Measurements from ENCODE around the gene AKT3. TPM values are rescaled to one million over a fixed set of nuclear protein-coding genes. Genes with fewer than 3 reads are reported as not detected.

The AKT3 gene
- total and polyA plus RNA-seq, 3 donors from 2014 or later: 32.3 to 70.9 (median 61.8) TPM

GRCh38 chr1:243727503-243728203 is 122.4 kb downstream of the AKT3 start:
- WGBS, 2 donors: 87 to 91% methylated on average over 4 of the region's 4 CpGs
- H3K4me1 ChIP-seq: peaks cover 10% of the 10 kb centered on the region
- intact Hi-C loops (cut with DNase I; ENCODE audit: low total_unique reads): no loop called here
- H3K9me3 ChIP-seq: no peaks in the 10 kb centered on the region
- no peak for DNase-seq
- no peak for TF ChIP-seq CTCF (IDR thresholded peaks at IDR 0.05)
- TF ChIP-seq POLR2A (IDR thresholded peaks at IDR 0.05): no peak
- H3K27ac ChIP-seq: no peak overlapping the region
- H3K4me3 ChIP-seq: no peak overlapping the region
- no peaks in the 10 kb centered on the region for H3K27me3 ChIP-seq
- H3K36me3 ChIP-seq (ENCODE audit: low read depth, missing control alignments): no peaks in the 10 kb centered on the region

GRCh38 chr1:243726806-243727502 is 123.1 kb downstream of the AKT3 start:
- Histone ChIP-seq H3K4me3 (no peak overlapping the region), H3K27ac (no peak overlapping the region)

DNA sequence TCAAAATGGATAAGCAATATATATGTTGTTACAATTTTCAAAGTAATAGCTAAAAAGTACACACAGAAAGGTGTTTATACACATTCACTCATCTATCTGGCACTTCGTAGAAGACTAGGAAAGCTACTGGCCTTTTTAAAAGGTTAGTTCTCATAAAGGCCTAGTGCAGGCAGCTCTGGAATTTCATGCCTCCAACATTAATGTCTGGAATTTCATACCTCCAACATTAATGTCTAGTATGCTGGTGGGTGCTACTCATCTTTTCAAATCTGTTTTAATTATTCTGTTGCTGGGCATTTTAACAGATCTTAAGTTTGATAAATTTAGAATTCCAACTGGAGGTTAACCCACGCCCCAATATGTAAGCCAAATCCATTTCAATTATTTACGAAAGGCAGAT is 124.2 kb downstream of the AKT3 start:
- Histone ChIP-seq H3K4me3 (no peak overlapping the region), H3K9me3 (no peaks in the 10 kb centered on the region), H3K4me1 (peaks cover 6% of the 10 kb centered on the region), H3K27ac (no peak overlapping the region), H3K36me3 (ENCODE audit: low read depth, missing control alignments) (no peaks in the 10 kb centered on the region), H3K27me3 (no peaks in the 10 kb centered on the region)
- DNase-seq: no peak
- TF ChIP-seq CTCF (IDR thresholded peaks at IDR 0.05): no peak
- WGBS, 2 donors: 84 to 85% methylated on average over 3 of the region's 3 CpGs
- intact Hi-C loops (cut with DNase I; ENCODE audit: low total_unique reads): no loop called here

More at GRCh38 chr1:243726806-243727502, 123.1 kb downstream of the AKT3 start:
- no peak for DNase-seq
- WGBS, 2 donors: 90 to 91% methylated on average over 2 of the region's 2 CpGs
- H3K27me3 ChIP-seq: no peaks in the 10 kb centered on the region
- intact Hi-C loops (cut with DNase I; ENCODE audit: low total_unique reads): no loop called here
- H3K4me1 ChIP-seq: peaks cover 10% of the 10 kb centered on the region
- H3K9me3 ChIP-seq: no peaks in the 10 kb centered on the region
- TF ChIP-seq CTCF (IDR thresholded peaks at IDR 0.05): no peak
- TF ChIP-seq POLR2A (IDR thresholded peaks at IDR 0.05): no peak
- H3K36me3 ChIP-seq (ENCODE audit: low read depth, missing control alignments): no peaks in the 10 kb centered on the region

GRCh38 chr1:243725075-243725474 is 125.0 kb downstream of the AKT3 start:
- peaks cover 3% of the 10 kb centered on the region for H3K4me1 ChIP-seq
- H3K36me3 ChIP-seq (ENCODE audit: low read depth, missing control alignments): no peaks in the 10 kb centered on the region
- intact Hi-C loops (cut with DNase I; ENCODE audit: low total_unique reads): no loop called here
- 34 to 43% methylated on average over 3 of the region's 3 CpGs for WGBS, 2 donors
- H3K27ac ChIP-seq: peak overlapping the region in 1 of 2 donors; percentile 0
- no peak for TF ChIP-seq POLR2A (IDR thresholded peaks at IDR 0.05)
- H3K27me3 ChIP-seq: no peaks in the 10 kb centered on the region
- peak; percentile 30 for DNase-seq
- no peaks in the 10 kb centered on the region for H3K9me3 ChIP-seq
- no peak overlapping the region for H3K4me3 ChIP-seq

GRCh38 chr1:243723458-243724043 is 126.5 kb downstream of the AKT3 start:
- WGBS, 2 donors: 74 to 78% methylated on average over 3 of the region's 3 CpGs
- Histone ChIP-seq H3K9me3 (no peaks in the 10 kb centered on the region), H3K27ac (no peak overlapping the region), H3K36me3 (ENCODE audit: low read depth, missing control alignments) (no peaks in the 10 kb centered on the region), H3K27me3 (no peaks in the 10 kb centered on the region), H3K4me1 (peaks cover 3% of the 10 kb centered on the region), H3K4me3 (no peak overlapping the region)
- TF ChIP-seq POLR2A (IDR thresholded peaks at IDR 0.05) (no peak), CTCF (IDR thresholded peaks at IDR 0.05) (no peak)
- DNase-seq: no peak
- intact Hi-C loops (cut with DNase I; ENCODE audit: low total_unique reads): no loop called here
